ENCODE measurements around the gene RUNX1.

Gene RUNX1

GRCh38 chr21:34850166-34850690 is 198.9 kb downstream of the RUNX1 start:
- H3K79me2 ChIP-seq (ENCODE audit: control insufficient read depth, insufficient read depth, low read length), result no peaks in the 10 kb centered on the region
- no peak overlapping the region for H2AK5ac ChIP-seq (ENCODE audit: low read length)
- H3K18ac ChIP-seq (ENCODE audit: low read length), result no peak overlapping the region
- H3K36me3 ChIP-seq (ENCODE audit: control insufficient read depth, insufficient read depth, low read length), result no peaks in the 10 kb centered on the region
- H3K27ac ChIP-seq (ENCODE audit: low read depth, low read length), result no peak overlapping the region
- H3K27me3 ChIP-seq (ENCODE audit: insufficient read depth, low read length, poor library complexity), result no peaks in the 10 kb centered on the region
- no peak overlapping the region for H3K56ac ChIP-seq (ENCODE audit: low read length)
- H4K8ac ChIP-seq (ENCODE audit: low read depth, low read length), result no peak overlapping the region
- no peaks in the 10 kb centered on the region for H3K79me1 ChIP-seq (ENCODE audit: low read length)
- no peak overlapping the region for H3K23ac ChIP-seq (ENCODE audit: low read length)
- no peak overlapping the region for H2BK5ac ChIP-seq (ENCODE audit: low read length)
- DNase-seq, result no peak
- peaks cover 5% of the 10 kb centered on the region for H3K4me1 ChIP-seq (ENCODE audit: control insufficient read depth, low read depth, low read length)
- no peak overlapping the region for H2BK120ac ChIP-seq (ENCODE audit: low read depth, low read length)
- no peak overlapping the region for H4K5ac ChIP-seq (ENCODE audit: low read length)
- no peak overlapping the region for H2BK15ac ChIP-seq (replicated peaks; ENCODE audit: low read depth)
- H3K9ac ChIP-seq (ENCODE audit: low read length), result no peak overlapping the region
- H3K4me2 ChIP-seq (ENCODE audit: low read length), result no peak overlapping the region
- H3K4ac ChIP-seq (ENCODE audit: low read depth, low read length), result no peak overlapping the region
- H3K4me3 ChIP-seq (ENCODE audit: low read length), result no peak overlapping the region
- WGBS (ENCODE audit: extremely low coverage, insufficient coverage, low lambda C conversion rate), result no CpG with 5 or more reads among the region's 11 CpGs

- H3K4me2 ChIP-seq (ENCODE audit: low read length), result no peak overlapping the region
- no peak overlapping the region for H3K4me3 ChIP-seq (ENCODE audit: low read length)
- no peak overlapping the region for H2BK5ac ChIP-seq (ENCODE audit: low read length)
- H3K27ac ChIP-seq (ENCODE audit: low read depth, low read length), result no peak overlapping the region
- no peak overlapping the region for H3K23ac ChIP-seq (ENCODE audit: low read length)
- H2AK5ac ChIP-seq (ENCODE audit: low read length), result no peak overlapping the region
- peak; percentile 67 for DNase-seq
- H2BK120ac ChIP-seq (ENCODE audit: low read depth, low read length), result no peak overlapping the region
- no CpG with 5 or more reads among the region's 11 CpGs for WGBS (ENCODE audit: extremely low coverage, insufficient coverage, low lambda C conversion rate)
- no peaks in the 10 kb centered on the region for H3K79me2 ChIP-seq (ENCODE audit: control insufficient read depth, insufficient read depth, low read length)
- no peak overlapping the region for H3K56ac ChIP-seq (ENCODE audit: low read length)
- no peak overlapping the region for H2BK15ac ChIP-seq (replicated peaks; ENCODE audit: low read depth)
- no peaks in the 10 kb centered on the region for H3K27me3 ChIP-seq (ENCODE audit: insufficient read depth, low read length, poor library complexity)
- no peaks in the 10 kb centered on the region for H3K79me1 ChIP-seq (ENCODE audit: low read length)
- H3K4me1 ChIP-seq (ENCODE audit: control insufficient read depth, low read depth, low read length), result peaks cover 7% of the 10 kb centered on the region
- H4K8ac ChIP-seq (ENCODE audit: low read depth, low read length), result no peak overlapping the region
- no peak overlapping the region for H4K5ac ChIP-seq (ENCODE audit: low read length)
- no peak overlapping the region for H3K18ac ChIP-seq (ENCODE audit: low read length)
- no peak overlapping the region for H3K9ac ChIP-seq (ENCODE audit: low read length)
- no peak overlapping the region for H3K4ac ChIP-seq (ENCODE audit: low read depth, low read length)
- H3K36me3 ChIP-seq (ENCODE audit: control insufficient read depth, insufficient read depth, low read length), result no peaks in the 10 kb centered on the region
These were observed 202.4 kb downstream of the RUNX1 start for GRCh38 chr21:34846601-34847112.

- Histone ChIP-seq H4K5ac (ENCODE audit: low read length) (no peak overlapping the region), H3K4me2 (ENCODE audit: low read length) (no peak overlapping the region), H3K4me3 (ENCODE audit: low read length) (no peak overlapping the region), H3K4ac (ENCODE audit: low read depth, low read length) (no peak overlapping the region), H3K27me3 (ENCODE audit: insufficient read depth, low read length, poor library complexity) (no peaks in the 10 kb centered on the region), H3K18ac (ENCODE audit: low read length) (peak overlapping the region; percentile 71), H3K56ac (ENCODE audit: low read length) (no peak overlapping the region), H3K79me1 (ENCODE audit: low read length) (no peaks in the 10 kb centered on the region), H3K23ac (ENCODE audit: low read length) (no peak overlapping the region), H2BK120ac (ENCODE audit: low read depth, low read length) (no peak overlapping the region), H2BK5ac (ENCODE audit: low read length) (no peak overlapping the region), H3K9ac (ENCODE audit: low read length) (no peak overlapping the region), H3K36me3 (ENCODE audit: control insufficient read depth, insufficient read depth, low read length) (no peaks in the 10 kb centered on the region), H3K27ac (ENCODE audit: low read depth, low read length) (no peak overlapping the region), H2BK15ac (replicated peaks; ENCODE audit: low read depth) (no peak overlapping the region), H3K79me2 (ENCODE audit: control insufficient read depth, insufficient read depth, low read length) (no peaks in the 10 kb centered on the region), H4K8ac (ENCODE audit: low read depth, low read length) (no peak overlapping the region), H3K4me1 (ENCODE audit: control insufficient read depth, low read depth, low read length) (peaks cover 7% of the 10 kb centered on the region), H2AK5ac (ENCODE audit: low read length) (no peak overlapping the region)
- DNase-seq, result no peak
- no CpG with 5 or more reads among the region's 8 CpGs for WGBS (ENCODE audit: extremely low coverage, insufficient coverage, low lambda C conversion rate)
These were observed 203.3 kb downstream of the RUNX1 start for GRCh38 chr21:34845521-34846451.

DNA sequence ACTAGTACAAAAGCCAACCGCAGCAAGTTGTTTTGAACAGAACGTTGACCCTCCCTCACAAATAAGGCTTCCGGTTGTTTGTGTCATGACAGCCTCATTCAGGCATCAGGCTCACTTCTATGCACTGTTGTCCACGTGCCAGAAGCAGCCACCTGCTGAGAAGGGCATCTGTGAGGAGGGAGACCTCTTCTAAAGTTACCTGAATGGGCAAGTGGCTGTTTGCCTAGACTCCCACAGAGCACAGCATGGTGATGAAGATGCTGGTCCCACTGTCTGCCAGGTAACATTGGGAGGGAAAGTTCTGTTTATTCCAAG is 204.2 kb downstream of the RUNX1 start:
- Histone ChIP-seq H3K27me3 (ENCODE audit: insufficient read depth, low read length, poor library complexity) (no peaks in the 10 kb centered on the region), H3K27ac (ENCODE audit: low read depth, low read length) (no peak overlapping the region), H3K36me3 (ENCODE audit: control insufficient read depth, insufficient read depth, low read length) (no peaks in the 10 kb centered on the region), H2BK5ac (ENCODE audit: low read length) (no peak overlapping the region), H2AK5ac (ENCODE audit: low read length) (no peak overlapping the region), H4K5ac (ENCODE audit: low read length) (no peak overlapping the region), H3K4me1 (ENCODE audit: control insufficient read depth, low read depth, low read length) (peaks cover 7% of the 10 kb centered on the region), H3K4ac (ENCODE audit: low read depth, low read length) (no peak overlapping the region), H2BK120ac (ENCODE audit: low read depth, low read length) (no peak overlapping the region), H3K79me2 (ENCODE audit: control insufficient read depth, insufficient read depth, low read length) (no peaks in the 10 kb centered on the region), H3K4me2 (ENCODE audit: low read length) (no peak overlapping the region), H3K56ac (ENCODE audit: low read length) (no peak overlapping the region), H3K9ac (ENCODE audit: low read length) (no peak overlapping the region), H3K4me3 (ENCODE audit: low read length) (no peak overlapping the region), H2BK15ac (replicated peaks; ENCODE audit: low read depth) (no peak overlapping the region), H3K79me1 (ENCODE audit: low read length) (no peaks in the 10 kb centered on the region), H3K18ac (ENCODE audit: low read length) (no peak overlapping the region), H4K8ac (ENCODE audit: low read depth, low read length) (no peak overlapping the region), H3K23ac (ENCODE audit: low read length) (no peak overlapping the region)
- no peak for DNase-seq
- no CpG with 5 or more reads among the region's 4 CpGs for WGBS (ENCODE audit: extremely low coverage, insufficient coverage, low lambda C conversion rate)

GRCh38 chr21:34844013-34844923 is 204.8 kb downstream of the RUNX1 start:
- WGBS (ENCODE audit: extremely low coverage, insufficient coverage, low lambda C conversion rate), result no CpG with 5 or more reads among the region's 12 CpGs
- no peak overlapping the region for H3K27ac ChIP-seq (ENCODE audit: low read depth, low read length)
- H3K4me1 ChIP-seq (ENCODE audit: control insufficient read depth, low read depth, low read length), result peaks cover 7% of the 10 kb centered on the region

More at GRCh38 chr21:34844013-34844923, 204.8 kb downstream of the RUNX1 start:
- H3K56ac ChIP-seq (ENCODE audit: low read length), result no peak overlapping the region
- H4K5ac ChIP-seq (ENCODE audit: low read length), result no peak overlapping the region
- no peak overlapping the region for H3K4me3 ChIP-seq (ENCODE audit: low read length)
- H3K4ac ChIP-seq (ENCODE audit: low read depth, low read length), result no peak overlapping the region
- H2BK15ac ChIP-seq (replicated peaks; ENCODE audit: low read depth), result no peak overlapping the region
- no peaks in the 10 kb centered on the region for H3K27me3 ChIP-seq (ENCODE audit: insufficient read depth, low read length, poor library complexity)
- H4K8ac ChIP-seq (ENCODE audit: low read depth, low read length), result no peak overlapping the region
- no peaks in the 10 kb centered on the region for H3K79me2 ChIP-seq (ENCODE audit: control insufficient read depth, insufficient read depth, low read length)
- no peaks in the 10 kb centered on the region for H3K79me1 ChIP-seq (ENCODE audit: low read length)
- no peak overlapping the region for H3K18ac ChIP-seq (ENCODE audit: low read length)
- DNase-seq, result no peak
- no peak overlapping the region for H3K9ac ChIP-seq (ENCODE audit: low read length)
- H3K36me3 ChIP-seq (ENCODE audit: control insufficient read depth, insufficient read depth, low read length), result no peaks in the 10 kb centered on the region
- H3K4me2 ChIP-seq (ENCODE audit: low read length), result no peak overlapping the region
- H2BK5ac ChIP-seq (ENCODE audit: low read length), result no peak overlapping the region
- no peak overlapping the region for H3K23ac ChIP-seq (ENCODE audit: low read length)
- H2BK120ac ChIP-seq (ENCODE audit: low read depth, low read length), result no peak overlapping the region
- H2AK5ac ChIP-seq (ENCODE audit: low read length), result no peak overlapping the region
